HepG2 (cell line): ENCODE measurements around the gene CRY1. TPM values are rescaled to one million over a fixed set of nuclear protein-coding genes. Genes with fewer than 3 reads are reported as not detected.

Experiments used
- AGO2 ChIP-seq: fragments of 200-400 bp; formaldehyde crosslinking; optimal IDR thresholded peaks from 2 replicates; pipeline ENCODE3; 2017; ENCODE audit warnings: mild to moderate bottlenecking, low read depth, low read length, moderate library complexity
- ELF1 ChIP-seq: sonication (generic); formaldehyde crosslinking; IDR thresholded peaks from 2 replicates; pipeline ENCODE4 v1.4.0; 2020; ENCODE audit warnings: missing genetic modification reagents
- ELK4 ChIP-seq: sonication (generic); formaldehyde crosslinking; IDR thresholded peaks from 2 replicates; pipeline ENCODE4 v1.9.0; 2021; ENCODE audit warnings: missing genetic modification reagents, borderline replicate concordance
- KLF12 ChIP-seq: sonication (generic); formaldehyde crosslinking; IDR thresholded peaks from 2 replicates; pipeline ENCODE4 v1.4.0; 2020; ENCODE audit warnings: missing genetic modification reagents, borderline replicate concordance
- KLF6 ChIP-seq: IDR thresholded peaks from 2 replicates; pipeline ENCODE4 v1.8.0; 2016; ENCODE audit warnings: missing biosample characterization, missing genetic modification reagents
- LCORL ChIP-seq, 2 experiments: fragments of 450-650 bp in 1 of 2; sonication (generic) in 1 of 2; formaldehyde crosslinking in 1 of 2; IDR thresholded peaks; 2 replicates each; pipeline versions ENCODE4 v1.5.0 to v1.6.1; 2017 to 2020; ENCODE audit warnings: antibody characterized with exemption in 1 of 2, missing genetic modification reagents in 1 of 2
- MXD4 ChIP-seq: IDR thresholded peaks from 2 replicates; pipeline ENCODE4 v1.6.1; 2016; ENCODE audit warnings: mild to moderate bottlenecking, missing biosample characterization, missing genetic modification reagents
- MYNN ChIP-seq: sonication (generic); formaldehyde crosslinking; IDR thresholded peaks from 2 replicates; pipeline ENCODE4 v1.4.0; 2020; ENCODE audit warnings: mild to moderate bottlenecking, low read depth, missing genetic modification reagents
- SRSF9 ChIP-seq: fragments of 200-400 bp; formaldehyde crosslinking; IDR thresholded peaks from 2 replicates; pipeline ENCODE4 v1.6.1; 2018; ENCODE audit warnings: borderline replicate concordance, mild to moderate bottlenecking, low read depth, low read length; ENCODE audit not compliant: insufficient read depth, poor library complexity, severe bottlenecking
- TAF15 ChIP-seq: fragments of 200-400 bp; formaldehyde crosslinking; IDR thresholded peaks from one replicate; pipeline ENCODE4 v1.6.1; 2018; ENCODE audit warnings: mild to moderate bottlenecking, low read depth, low read length; ENCODE audit not compliant: poor library complexity, severe bottlenecking
- TGIF2 ChIP-seq: IDR thresholded peaks from 2 replicates; pipeline ENCODE4 v1.6.1; 2016; ENCODE audit warnings: control low read depth, missing compliant biosample characterization
- XBP1 ChIP-seq: sonication (generic); formaldehyde crosslinking; IDR thresholded peaks from 2 replicates; pipeline ENCODE4 v1.5.0; 2020; ENCODE audit warnings: missing genetic modification reagents
- ZNF367 ChIP-seq: sonication (generic); formaldehyde crosslinking; IDR thresholded peaks from 2 replicates; pipeline ENCODE4 v1.4.0; 2020; ENCODE audit warnings: missing genetic modification reagents, borderline replicate concordance
- ZNF703 ChIP-seq: sonication (generic); formaldehyde crosslinking; IDR thresholded peaks from 2 replicates; pipeline ENCODE4 v1.5.1; 2020; ENCODE audit warnings: missing genetic modification reagents, mild to moderate bottlenecking, moderate library complexity, borderline replicate concordance
- polyA plus RNA-seq, 8 experiments: library from polyadenylated mRNA; depleted of rRNA in 3 of 8; stranded (reverse) in 7 of 8; unstranded in 1 of 8; fragments of >200 nt; fragmentation: Illumina TruSeq in 4 of 8; extraction: Trizol in 4 of 8; gene quantifications; 2 replicates each; pipeline versions ENCODE4 v1.2.1 to v1.2.3, GENCODE V29; 2011 to 2016; ENCODE audit warnings: low read depth in 4 of 8, missing spikeins in 1 of 8, mixed read lengths in 1 of 8; ENCODE audit not compliant: insufficient read depth in 1 of 8
- total RNA-seq, 5 experiments: library from RNA; depleted of rRNA; stranded (reverse); fragments of >200 nt; fragmentation: Illumina TruSeq; extraction: Trizol; gene quantifications; 2 replicates each; pipeline ENCODE4 v1.2.3, GENCODE V29; 2016; ENCODE audit warnings: low read depth in 1 of 5
- TF ChIP-seq, protein P1 (sequence below): IDR thresholded peaks from 2 replicates; pipeline ENCODE4 v1.6.1; 2012; ENCODE audit warnings: inconsistent platforms
- TF ChIP-seq, protein P2 (sequence below): sonication (generic); formaldehyde crosslinking; IDR thresholded peaks from 2 replicates; pipeline ENCODE4 v1.4.0; 2020; ENCODE audit warnings: missing genetic modification reagents
- TF ChIP-seq, protein P3 (sequence below): IDR thresholded peaks from 2 replicates; pipeline ENCODE4 v1.6.1; 2016; ENCODE audit warnings: low read depth, control low read depth
- TF ChIP-seq, protein P4 (sequence below): sonication (generic); formaldehyde crosslinking; IDR thresholded peaks from 2 replicates; pipeline ENCODE4 v1.4.0; 2020; ENCODE audit warnings: missing genetic modification reagents

Gene CRY1
- total and polyA plus RNA-seq, 2 of the 13 experiments (the other 11 are each of a cell fraction or from before 2014, with no cell fraction given): 11.4 to 13.9 TPM

- TF ChIP-seq XBP1 (CRISPR knock-in tag): no peak; the same call in 1 of the 2 replicates
- TF ChIP-seq LCORL (IDR thresholded peaks at IDR 0.05): no peak
- peak; percentile 48; the same call in 1 of the 2 replicates for TF ChIP-seq LCORL (CRISPR knock-in tag; IDR thresholded peaks at IDR 0.05)
- TF ChIP-seq TGIF2 (CRISPR knock-in tag): peak; percentile 30; the same call in 1 of the 2 replicates
- TF ChIP-seq AGO2: peak; percentile 55
- TF ChIP-seq KLF12 (CRISPR knock-in tag): peak; percentile 56
- TF ChIP-seq TAF15: no peak
- TF ChIP-seq SRSF9: no peak
- TF ChIP-seq ZNF367 (CRISPR knock-in tag): no peak
- TF ChIP-seq, protein P1, sequence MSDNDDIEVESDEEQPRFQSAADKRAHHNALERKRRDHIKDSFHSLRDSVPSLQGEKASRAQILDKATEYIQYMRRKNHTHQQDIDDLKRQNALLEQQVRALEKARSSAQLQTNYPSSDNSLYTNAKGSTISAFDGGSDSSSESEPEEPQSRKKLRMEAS: peak; percentile 91
- TF ChIP-seq MXD4 (CRISPR knock-in tag): peak; percentile 45; the same call in 1 of the 2 replicates
- TF ChIP-seq, protein P2, sequence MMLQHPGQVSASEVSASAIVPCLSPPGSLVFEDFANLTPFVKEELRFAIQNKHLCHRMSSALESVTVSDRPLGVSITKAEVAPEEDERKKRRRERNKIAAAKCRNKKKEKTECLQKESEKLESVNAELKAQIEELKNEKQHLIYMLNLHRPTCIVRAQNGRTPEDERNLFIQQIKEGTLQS (CRISPR knock-in tag): peak; percentile 55; the same call in 1 of the 2 replicates
- 0 out of 2 replicates have a peak, but pooled peaks have one; percentile 17 for TF ChIP-seq MYNN (CRISPR knock-in tag)
- peak; percentile 60; the same call in 1 of the 2 replicates for TF ChIP-seq ZNF703
- 0 out of 2 replicates have a peak, but pooled peaks have one; percentile 27 for TF ChIP-seq KLF6
- TF ChIP-seq, protein P3, sequence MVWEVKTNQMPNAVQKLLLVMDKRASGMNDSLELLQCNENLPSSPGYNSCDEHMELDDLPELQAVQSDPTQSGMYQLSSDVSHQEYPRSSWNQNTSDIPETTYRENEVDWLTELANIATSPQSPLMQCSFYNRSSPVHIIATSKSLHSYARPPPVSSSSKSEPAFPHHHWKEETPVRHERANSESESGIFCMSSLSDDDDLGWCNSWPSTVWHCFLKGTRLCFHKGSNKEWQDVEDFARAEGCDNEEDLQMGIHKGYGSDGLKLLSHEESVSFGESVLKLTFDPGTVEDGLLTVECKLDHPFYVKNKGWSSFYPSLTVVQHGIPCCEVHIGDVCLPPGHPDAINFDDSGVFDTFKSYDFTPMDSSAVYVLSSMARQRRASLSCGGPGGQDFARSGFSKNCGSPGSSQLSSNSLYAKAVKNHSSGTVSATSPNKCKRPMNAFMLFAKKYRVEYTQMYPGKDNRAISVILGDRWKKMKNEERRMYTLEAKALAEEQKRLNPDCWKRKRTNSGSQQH: no peak
- TF ChIP-seq, protein P4, sequence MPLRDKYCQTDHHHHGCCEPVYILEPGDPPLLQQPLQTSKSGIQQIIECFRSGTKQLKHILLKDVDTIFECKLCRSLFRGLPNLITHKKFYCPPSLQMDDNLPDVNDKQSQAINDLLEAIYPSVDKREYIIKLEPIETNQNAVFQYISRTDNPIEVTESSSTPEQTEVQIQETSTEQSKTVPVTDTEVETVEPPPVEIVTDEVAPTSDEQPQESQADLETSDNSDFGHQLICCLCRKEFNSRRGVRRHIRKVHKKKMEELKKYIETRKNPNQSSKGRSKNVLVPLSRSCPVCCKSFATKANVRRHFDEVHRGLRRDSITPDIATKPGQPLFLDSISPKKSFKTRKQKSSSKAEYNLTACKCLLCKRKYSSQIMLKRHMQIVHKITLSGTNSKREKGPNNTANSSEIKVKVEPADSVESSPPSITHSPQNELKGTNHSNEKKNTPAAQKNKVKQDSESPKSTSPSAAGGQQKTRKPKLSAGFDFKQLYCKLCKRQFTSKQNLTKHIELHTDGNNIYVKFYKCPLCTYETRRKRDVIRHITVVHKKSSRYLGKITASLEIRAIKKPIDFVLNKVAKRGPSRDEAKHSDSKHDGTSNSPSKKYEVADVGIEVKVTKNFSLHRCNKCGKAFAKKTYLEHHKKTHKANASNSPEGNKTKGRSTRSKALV (CRISPR knock-in tag): no peak
- no peak; the same call in 1 of the 2 replicates for TF ChIP-seq ELF1 (CRISPR knock-in tag)
- no peak for TF ChIP-seq ELK4 (CRISPR knock-in tag)
These were observed 137.8 kb downstream of the CRY1 start, which contains the start of gene TMEM263 (continued) for GRCh38 chr12:106955377-106956047.
